Endometrial microvascular endothelial cells (primary cell): ENCODE measurements around the gene ASXL1. TPM values are rescaled to one million over a fixed set of nuclear protein-coding genes. Genes with fewer than 3 reads are reported as not detected.

ENCODE experiments used
- in situ Hi-C: cut with HindIII; loops from 2 replicates; pipeline ENCODE4 v1.10.0; 2017; ENCODE audit warnings: low sequenced_read_pairs, low pct_unique_long_range_greater_than_20kb; ENCODE audit errors: inconsistent ontology term
- total RNA-seq: library from RNA; depleted of rRNA; stranded (reverse); fragments of >200 nt; gene quantifications from one replicate; pipeline ENCODE4 v1.2.3, GENCODE V29; 2015; ENCODE audit errors: inconsistent ontology term

ASXL1 gene
- total RNA-seq, 1 donor from 2014 or later: 23.5 TPM

DNA sequence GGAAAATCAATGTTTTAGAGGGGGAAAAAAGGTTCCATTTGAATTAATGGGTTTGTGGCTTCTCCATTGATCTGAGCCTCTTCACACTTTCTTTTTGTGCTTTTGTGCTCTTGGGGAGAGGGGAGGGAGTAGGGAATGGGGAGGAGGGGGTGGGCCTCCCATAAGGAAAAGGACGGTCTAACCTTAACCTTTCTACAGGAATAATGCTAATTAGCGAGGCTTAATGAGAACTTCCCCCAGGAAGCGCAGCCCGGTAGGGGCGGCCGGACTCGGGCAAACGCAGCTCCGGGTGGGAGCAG, 124.0 kb downstream of the ASXL1 start:
- in situ Hi-C loops: no loop called here

DNA sequence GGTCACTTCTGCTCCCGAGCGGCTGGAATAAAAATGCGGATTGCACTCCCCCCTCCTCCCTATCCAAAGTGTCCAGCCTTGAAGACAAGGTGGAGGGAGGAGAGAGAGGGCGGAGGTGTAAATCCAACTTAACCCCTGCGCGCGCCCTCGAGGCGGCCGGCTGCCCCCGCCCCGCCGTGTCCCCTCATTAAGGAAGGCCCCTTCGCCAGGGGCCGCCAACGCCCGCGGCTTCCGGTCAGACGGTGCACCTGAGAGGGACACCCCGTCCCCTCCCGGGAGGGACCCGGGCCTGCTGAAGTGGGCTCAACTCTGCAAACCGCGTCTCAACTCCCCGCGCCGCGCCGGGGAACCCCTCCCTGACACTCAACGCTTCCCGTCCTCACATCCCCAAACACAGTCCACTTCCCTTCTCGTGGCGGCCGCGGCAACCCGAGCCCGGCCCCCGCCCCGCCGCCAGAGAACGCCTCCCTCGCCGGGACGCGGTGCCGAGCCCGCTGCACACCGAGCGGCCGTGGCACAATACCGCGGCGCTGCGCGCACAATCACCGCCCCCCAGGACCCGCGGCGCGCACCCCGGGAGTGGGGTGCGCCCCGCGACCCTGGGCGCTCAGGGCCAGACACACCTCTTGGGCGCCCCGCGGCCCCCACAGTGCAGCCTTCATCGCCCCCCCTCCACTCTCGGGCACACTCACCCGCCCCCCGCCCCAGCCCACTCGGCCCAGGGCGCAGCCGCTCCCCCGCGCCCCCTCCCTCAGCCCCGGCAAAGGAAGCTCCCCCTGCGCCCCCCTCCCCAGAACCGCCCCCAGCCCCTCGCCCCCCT, 124.5 kb downstream of the ASXL1 start:
- in situ Hi-C loops: no loop called here

DNA sequence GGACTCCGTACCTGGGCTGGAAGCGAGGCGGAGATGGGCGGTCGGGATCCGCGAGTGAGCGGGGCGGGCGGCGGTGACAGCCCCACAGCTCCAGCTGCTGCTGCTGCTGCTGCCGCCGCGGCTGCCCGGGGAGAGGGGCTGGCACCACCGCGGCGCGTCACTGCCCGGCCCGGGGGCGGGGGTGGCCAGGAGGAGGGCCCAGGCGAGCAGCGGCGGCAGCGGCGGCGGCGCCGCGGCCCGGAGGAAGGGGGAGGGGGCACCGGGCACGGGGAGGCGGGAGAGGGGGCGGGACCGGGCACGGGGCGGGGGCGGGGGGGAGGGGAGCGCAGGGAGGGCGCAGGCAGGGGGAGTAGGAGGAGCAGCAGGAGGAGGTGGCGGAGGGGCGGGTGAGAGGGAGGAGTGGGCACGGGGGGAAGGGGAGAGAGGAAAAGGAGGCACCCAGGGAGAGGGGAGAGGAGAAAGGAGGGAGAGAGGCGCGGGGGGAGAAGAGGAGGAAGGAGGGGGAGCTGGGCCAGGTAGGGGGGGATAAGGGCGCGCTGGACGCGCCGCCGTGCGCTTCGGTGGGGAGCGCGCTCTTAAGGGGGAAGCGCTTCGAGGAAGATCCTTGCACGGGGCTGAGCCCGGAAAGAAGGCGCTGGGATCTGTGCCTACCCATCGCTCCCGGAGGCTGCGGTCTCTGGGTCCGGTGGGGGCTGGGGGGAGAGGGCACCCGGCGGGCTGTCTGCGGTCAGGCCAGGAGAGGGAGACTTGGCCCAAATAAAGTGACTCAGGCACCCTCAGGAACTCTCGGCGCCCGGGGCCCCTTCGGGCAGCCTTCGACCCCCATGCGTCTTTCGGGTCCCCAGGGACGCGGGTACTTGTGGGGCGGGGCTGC, 125.5 kb downstream of the ASXL1 start:
- in situ Hi-C loops: no loop called here

DNA sequence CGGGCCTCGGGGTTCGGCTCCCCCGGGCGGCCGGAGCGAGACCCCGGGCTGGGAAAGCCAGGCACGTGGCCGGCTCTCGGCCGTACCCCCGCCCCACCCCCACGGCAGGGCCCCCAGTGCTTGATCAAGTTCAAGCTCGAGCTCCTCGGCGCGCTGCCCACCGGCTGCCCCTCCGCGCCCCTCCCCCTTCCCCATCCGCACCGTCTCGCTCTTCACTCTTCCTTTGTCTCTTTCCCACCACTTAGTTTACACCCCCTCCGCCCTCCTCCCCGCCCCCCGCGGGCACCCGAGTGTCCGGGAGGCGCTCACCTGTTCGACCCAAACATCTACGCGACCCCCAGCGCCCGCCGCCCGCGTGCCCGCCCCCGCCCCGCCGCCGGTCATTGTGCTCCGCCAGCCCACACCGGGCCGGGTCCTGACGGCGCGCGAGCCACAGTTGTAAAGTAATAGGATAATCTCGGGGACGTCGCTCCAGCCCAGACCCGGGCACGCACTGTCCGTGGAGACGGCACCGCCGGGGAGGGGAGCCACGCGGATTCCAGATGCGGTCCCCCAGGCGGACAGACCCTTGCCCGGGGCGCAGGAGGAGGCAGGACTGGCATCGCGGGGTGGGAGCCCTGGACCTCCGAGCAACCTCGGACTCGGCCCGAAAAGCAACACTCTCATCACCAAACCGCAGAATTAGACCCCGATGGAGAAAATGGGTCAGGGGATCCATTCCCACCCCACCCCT, 126.3 kb downstream of the ASXL1 start:
- in situ Hi-C loops: no loop called here

DNA sequence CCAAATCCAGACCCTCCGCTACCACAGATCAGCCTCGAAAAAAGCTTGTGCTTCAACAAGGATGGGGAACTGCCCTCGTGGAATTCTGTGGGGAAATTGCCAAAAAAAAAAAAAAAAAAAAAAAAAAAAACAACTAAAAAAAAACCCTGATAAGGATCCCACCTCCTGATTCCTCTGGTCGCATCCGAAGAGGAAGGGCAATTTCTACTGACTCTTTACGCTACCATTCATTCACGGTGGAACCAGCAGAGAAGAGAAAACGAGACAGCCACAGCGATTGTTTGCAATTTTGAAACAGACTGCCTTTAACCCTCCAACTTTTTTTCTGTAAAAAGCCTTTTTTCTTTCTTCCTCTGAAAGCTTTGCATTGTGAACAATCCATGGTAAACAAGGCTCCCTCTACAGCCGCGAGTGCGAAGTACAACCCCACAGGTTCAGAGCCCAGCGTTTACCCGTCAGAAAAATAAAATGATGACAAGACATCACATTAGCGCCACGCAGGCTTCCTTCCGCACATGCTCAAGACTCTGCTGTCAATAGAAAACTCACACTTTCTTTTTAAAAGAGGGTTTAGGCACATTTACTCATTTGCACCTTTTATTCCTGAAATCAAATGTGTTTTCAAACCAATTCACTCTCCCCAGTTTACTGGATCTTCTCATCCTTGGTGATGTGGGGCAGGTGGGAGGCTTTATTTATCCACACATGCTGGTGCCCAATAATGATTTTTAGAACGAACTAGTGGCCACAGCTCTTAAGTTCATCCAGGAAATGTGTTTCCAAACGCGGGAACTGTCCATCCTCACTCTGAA, 127.0 kb downstream of the ASXL1 start:
- in situ Hi-C loops: no loop called here

DNA sequence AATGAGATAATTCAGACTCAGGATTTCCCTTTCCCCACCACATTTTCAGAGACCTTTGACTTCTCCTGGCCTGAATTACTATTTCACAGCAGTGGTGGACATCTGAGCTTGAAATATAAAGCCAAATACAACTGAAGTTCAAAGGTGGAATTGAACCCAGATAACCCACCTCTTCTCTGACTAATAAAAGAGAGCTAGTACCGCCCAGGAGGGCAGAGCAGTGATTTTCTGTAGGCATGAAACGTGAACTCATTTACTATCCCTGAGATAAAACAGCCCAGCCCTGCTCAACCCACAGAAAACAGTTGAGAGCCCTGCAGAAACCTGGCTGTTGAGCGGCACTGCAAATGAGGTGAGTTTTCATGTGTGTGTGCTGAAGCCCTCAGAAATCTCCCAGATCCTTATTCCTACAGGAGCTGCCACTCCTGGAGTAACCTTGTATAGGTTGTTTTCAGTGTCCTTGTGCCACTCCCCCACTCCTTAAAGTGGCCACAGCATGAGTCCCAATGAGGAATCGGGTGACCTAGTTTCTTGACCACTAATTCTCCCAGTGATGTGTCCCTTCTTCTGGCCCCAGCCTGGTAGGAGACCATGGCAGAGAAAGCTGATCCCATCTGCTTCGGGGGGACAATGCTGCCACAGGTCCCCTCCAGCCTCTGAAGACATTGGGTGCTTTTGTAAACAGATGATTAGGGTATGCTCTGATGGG, 127.8 kb downstream of the ASXL1 start:
- in situ Hi-C loops: no loop called here

DNA sequence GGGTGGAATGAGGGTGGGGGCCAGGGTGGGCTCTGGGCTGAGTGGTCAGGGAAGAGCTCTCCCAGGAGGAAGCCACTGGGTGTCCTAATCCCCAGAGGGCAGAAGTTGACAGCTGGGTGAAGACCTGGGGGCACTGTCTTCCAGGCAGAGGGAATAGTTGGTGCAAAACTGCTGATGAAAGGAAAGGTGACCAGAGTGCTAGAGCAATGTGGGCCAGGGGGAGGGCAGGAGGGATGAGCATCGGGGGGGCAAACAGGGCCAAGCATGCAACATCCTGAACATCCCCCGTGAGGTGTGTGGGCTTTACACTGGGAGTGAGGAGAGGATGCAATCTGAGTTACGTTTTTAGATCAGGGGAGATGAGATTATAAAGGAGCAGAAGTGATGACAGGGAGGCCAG, 129.2 kb downstream of the ASXL1 start:
- in situ Hi-C loops: no loop called here

DNA sequence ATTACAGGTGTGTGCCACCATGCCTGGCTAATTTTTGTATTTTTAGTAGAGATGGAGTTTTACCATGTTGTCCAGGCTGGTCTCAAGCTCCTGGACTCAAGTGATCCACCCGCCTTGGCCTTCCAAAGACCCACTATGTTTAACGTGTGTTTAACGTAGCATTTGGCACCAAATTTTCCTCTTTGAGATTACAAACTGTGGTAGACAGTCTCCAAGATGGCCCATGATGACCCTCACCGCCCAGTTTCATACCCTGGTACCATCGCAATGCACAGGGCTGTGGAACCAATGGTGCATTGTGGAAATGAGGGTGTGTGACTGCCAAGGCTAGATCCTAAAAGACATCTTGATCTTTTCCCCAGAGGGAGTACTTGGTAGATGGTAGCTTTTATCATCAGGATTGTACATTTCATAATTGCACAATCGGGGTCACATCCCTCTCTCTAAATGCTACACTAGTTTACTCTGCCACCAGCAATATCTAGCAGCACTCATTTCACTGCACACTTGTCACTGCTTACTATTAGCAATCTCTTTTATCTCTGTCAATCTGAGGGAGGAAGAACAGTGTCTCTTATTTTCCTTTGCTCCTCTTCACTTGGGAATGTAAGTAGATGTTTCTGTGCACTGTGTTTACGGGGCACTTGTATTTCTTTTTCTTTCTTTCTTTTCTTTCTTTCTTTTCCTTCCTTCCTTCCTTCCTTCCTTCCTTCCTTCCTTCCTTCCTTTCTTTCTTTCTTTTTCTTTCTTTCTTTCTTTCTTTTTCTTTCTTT, 130.1 kb downstream of the ASXL1 start:
- in situ Hi-C loops: no loop called here

Other genes with a start within 250 kb of the ASXL1 start
- 48.2 TPM for gene TM9SF4, start 248.6 kb upstream of the ASXL1 start, total RNA-seq
- gene PLAGL2, start 150.6 kb upstream of the ASXL1 start, total RNA-seq: 4.6 TPM
- gene POFUT1, start 150.5 kb upstream of the ASXL1 start, total RNA-seq: 66.9 TPM
- 16.2 TPM for gene KIF3B, start 80.7 kb upstream of the ASXL1 start, total RNA-seq
- 25.6 TPM for gene NOL4L, start 227.0 kb downstream of the ASXL1 start, total RNA-seq